H1 (cell line): Measurements from ENCODE around the gene SLC6A6. TPM values are rescaled to one million over a fixed set of nuclear protein-coding genes. Genes with fewer than 3 reads are reported as not detected.

Experiments used
- CHD7 ChIP-seq: fragments of 300-600 bp; sonication (generic); IDR thresholded peaks from 2 replicates; pipeline ENCODE4 v1.7.1; 2012; ENCODE audit warnings: low read length, moderate library complexity, mild to moderate bottlenecking, inconsistent platforms; ENCODE audit not compliant: insufficient replicate concordance
- EZH2 ChIP-seq: fragments of 200-600 bp; sonication (generic); IDR thresholded peaks from 2 replicates; pipeline ENCODE4 v1.7.1; 2012; ENCODE audit warnings: low read depth, mild to moderate bottlenecking, moderate library complexity, low read length, inconsistent platforms; ENCODE audit not compliant: severe bottlenecking
- KDM5A ChIP-seq: fragments of 200-600 bp; IDR thresholded peaks from 2 replicates; pipeline ENCODE4 v1.7.1; 2012; ENCODE audit warnings: mild to moderate bottlenecking, low read length, inconsistent platforms, mixed read lengths
- NRF1 ChIP-seq: IDR thresholded peaks from 2 replicates; pipeline ENCODE4 v1.6.1; 2011; ENCODE audit warnings: mild to moderate bottlenecking, low read depth, low read length, improper control_type of control experiment
- POLR2A ChIP-seq, 2 experiments: IDR thresholded peaks; 1 replicate in 1 of 2; 2 replicates in 1 of 2; pipeline ENCODE4 v1.6.1; 2011; ENCODE audit warnings: low read depth in 2 of 2, low read length in 2 of 2, mild to moderate bottlenecking in 2 of 2; ENCODE audit errors: control extremely low read depth in 1 of 2
- RXRA ChIP-seq: IDR thresholded peaks from 2 replicates; pipeline ENCODE4 v1.6.1; 2011; ENCODE audit warnings: low read depth, mild to moderate bottlenecking, low read length, moderate library complexity; ENCODE audit not compliant: insufficient read depth
- SAP30 ChIP-seq: fragments of 300-600 bp; sonication (generic); IDR thresholded peaks from 2 replicates; pipeline ENCODE4 v1.7.1; 2012; ENCODE audit warnings: low read length, moderate library complexity, mild to moderate bottlenecking, inconsistent platforms; ENCODE audit not compliant: insufficient read depth, insufficient replicate concordance
- SIN3A ChIP-seq, 2 experiments: IDR thresholded peaks in 1 of 2; conservative IDR thresholded peaks in 1 of 2; 2 replicates each; pipeline ENCODE4 v1.6.1; 2011 to 2012; ENCODE audit warnings: low read length in 2 of 2, improper control_type of control experiment in 1 of 2, low read depth in 1 of 2, mild to moderate bottlenecking in 1 of 2
- SUZ12 ChIP-seq: fragments of 200-600 bp; sonication (generic); IDR thresholded peaks from 2 replicates; pipeline ENCODE4 v1.6.1; 2012; ENCODE audit warnings: mild to moderate bottlenecking, inconsistent platforms, low read length, moderate library complexity, mixed read lengths
- polyA plus RNA-seq, 7 experiments: library from polyadenylated mRNA; depleted of rRNA in 3 of 7; stranded (reverse) in 5 of 7; unstranded in 2 of 7; fragments of >200 nt in 5 of 7; fragments of 200-250 nt in 2 of 7; gene quantifications; 1 replicate in 5 of 7; 2 replicates in 1 of 7; 4 replicates in 1 of 7; pipeline versions ENCODE4 v1.2.1 to v1.2.3, GENCODE V29; 2011 to 2013; ENCODE audit warnings: missing spikeins in 2 of 7, mixed read lengths in 2 of 7
- total RNA-seq: library from RNA; stranded (reverse); fragmentation: NEBNext Ultra II Directional; extraction: Animal tissue kit (Norgen Biotek cat#: 25700); gene quantifications from 2 replicates; pipeline ENCODE4 v1.2.1, GENCODE V29; 2021

Gene SLC6A6
- total and polyA plus RNA-seq, 2 of the 8 experiments (the other 6 are each of a cell fraction or from before 2014, with no cell fraction given): 66.2 to 144 TPM

- TF ChIP-seq CHD7 (no peak), KDM5A (no peak), NRF1 (no peak), SAP30 (no peak), POLR2A (IDR thresholded peaks at IDR 0.05; ENCODE audit: control extremely low read depth in 1 of 2, low read depth in 2 of 2, low read length in 2 of 2) (no peak), RXRA (no peak), SUZ12 (no peak), SIN3A (conservative IDR thresholded peaks at IDR 0.05 in 1 of 2, IDR thresholded peaks at IDR 0.05 in 1 of 2; ENCODE audit: low read depth in 1 of 2, low read length in 2 of 2) (no peak), EZH2 (no peak)
Measured at GRCh38 chr3:14513566-14514322, 111.3 kb downstream of the SLC6A6 start (continued).
